RKO (cell line): ENCODE data around the gene AOC3.
"Not testable (repeated sequence)": the region's sequence is repeated elsewhere in the genome, so short reads cannot be mapped to it uniquely, and the experiment has no call there.

Experiments used
- DNase-seq: peaks from one replicate; pipeline ENCODE4 v3.0.0-alpha.2; 2016; ENCODE audit warnings: low spot score

The AOC3 gene

GRCh38 chr17:42844761-42845555 is 6.0 kb upstream of the AOC3 start:
- DNase-seq = no peak

DNA sequence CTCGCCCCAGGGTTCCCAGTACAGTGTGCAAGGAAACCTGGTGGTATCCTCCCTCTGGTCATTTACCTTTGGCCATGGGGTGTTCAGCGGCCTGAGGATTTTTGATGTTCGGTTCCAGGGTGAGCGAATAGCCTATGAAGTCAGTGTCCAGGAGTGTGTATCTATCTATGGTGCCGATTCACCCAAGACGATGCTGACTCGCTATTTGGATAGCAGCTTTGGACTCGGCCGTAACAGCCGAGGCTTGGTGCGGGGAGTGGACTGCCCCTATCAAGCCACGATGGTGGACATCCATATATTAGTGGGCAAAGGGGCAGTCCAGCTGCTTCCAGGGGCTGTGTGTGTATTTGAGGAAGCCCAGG is 5.5 kb upstream of the AOC3 start:
- no peak for DNase-seq

DNA sequence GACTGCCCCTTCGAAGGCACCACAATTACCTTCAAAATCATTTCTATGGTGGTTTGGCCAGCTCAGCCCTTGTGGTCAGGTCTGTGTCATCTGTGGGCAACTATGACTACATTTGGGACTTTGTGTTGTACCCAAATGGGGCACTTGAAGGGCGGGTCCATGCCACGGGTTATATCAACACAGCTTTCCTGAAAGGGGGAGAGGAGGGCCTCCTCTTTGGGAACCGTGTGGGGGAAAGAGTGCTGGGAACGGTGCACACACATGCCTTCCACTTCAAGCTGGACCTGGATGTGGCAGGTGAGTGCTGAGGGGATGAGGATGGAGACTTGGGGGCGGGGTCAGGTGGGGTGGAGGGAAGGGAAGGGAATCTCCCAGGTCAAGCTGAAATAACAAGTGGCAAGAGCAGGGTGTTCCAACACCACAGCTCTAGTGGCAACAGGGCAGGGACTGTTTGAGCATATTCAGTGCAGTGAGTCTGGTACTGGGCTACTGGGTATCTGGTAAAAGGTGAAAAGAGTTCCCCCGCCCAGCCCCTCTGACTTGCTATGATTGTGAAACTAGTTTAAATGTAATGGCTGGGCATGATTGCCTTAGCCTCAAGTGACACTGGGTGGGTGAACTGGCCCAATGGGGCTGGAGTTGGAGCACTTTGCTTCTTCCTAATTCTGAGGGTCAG is 4.9 kb upstream of the AOC3 start:
- DNase-seq = no peak

- peak; percentile 26 for DNase-seq
These were observed 4.3 kb upstream of the AOC3 start for GRCh38 chr17:42846594-42847280.

DNA sequence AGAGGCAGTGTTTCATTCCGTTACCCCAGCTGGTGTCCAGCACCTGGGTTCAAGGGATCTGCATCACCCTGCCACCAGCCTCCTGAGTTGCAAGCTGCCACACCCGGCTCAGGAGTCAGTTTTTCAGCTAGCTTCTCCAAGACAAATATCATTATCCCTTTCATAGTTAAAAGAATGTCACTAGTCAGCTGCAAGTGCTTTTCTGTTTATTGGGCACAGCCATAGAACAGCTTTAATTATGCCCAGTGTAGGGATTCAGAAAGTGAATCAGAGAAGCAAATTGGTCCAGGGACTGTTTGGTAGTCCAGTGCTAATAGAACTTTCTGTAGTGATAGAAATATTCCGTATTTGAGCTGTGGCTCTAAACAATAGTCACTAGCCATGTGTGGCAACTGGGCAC is 2.9 kb upstream of the AOC3 start:
- DNase-seq = no peak

- no peak for DNase-seq
These were observed 2.0 kb upstream of the AOC3 start for GRCh38 chr17:42849031-42849430.

GRCh38 chr17:42849451-42850181 is 1.4 kb upstream of the AOC3 start:
- DNase-seq = no peak

DNA sequence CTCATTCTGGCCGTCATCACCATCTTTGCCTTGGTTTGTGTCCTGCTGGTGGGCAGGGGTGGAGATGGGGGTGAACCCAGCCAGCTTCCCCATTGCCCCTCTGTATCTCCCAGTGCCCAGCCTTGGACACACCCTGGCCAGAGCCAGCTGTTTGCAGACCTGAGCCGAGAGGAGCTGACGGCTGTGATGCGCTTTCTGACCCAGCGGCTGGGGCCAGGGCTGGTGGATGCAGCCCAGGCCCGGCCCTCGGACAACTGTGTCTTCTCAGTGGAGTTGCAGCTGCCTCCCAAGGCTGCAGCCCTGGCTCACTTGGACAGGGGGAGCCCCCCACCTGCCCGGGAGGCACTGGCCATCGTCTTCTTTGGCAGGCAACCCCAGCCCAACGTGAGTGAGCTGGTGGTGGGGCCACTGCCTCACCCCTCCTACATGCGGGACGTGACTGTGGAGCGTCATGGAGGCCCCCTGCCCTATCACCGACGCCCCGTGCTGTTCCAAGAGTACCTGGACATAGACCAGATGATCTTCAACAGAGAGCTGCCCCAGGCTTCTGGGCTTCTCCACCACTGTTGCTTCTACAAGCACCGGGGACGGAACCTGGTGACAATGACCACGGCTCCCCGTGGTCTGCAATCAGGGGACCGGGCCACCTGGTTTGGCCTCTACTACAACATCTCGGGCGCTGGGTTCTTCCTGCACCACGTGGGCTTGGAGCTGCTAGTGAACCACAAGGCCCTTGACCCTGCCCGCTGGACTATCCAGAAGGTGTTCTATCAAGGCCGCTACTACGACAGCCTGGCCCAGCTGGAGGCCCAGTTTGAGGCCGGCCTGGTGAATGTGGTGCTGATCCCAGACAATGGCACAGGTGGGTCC is 607 bp downstream of the AOC3 start:
- DNase-seq = not testable (repeated sequence)

DNA sequence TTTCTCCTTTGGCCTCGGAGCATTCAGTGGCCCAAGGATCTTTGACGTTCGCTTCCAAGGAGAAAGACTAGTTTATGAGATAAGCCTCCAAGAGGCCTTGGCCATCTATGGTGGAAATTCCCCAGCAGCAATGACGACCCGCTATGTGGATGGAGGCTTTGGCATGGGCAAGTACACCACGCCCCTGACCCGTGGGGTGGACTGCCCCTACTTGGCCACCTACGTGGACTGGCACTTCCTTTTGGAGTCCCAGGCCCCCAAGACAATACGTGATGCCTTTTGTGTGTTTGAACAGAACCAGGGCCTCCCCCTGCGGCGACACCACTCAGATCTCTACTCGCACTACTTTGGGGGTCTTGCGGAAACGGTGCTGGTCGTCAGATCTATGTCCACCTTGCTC is 1.4 kb downstream of the AOC3 start:
- no peak for DNase-seq

DNA sequence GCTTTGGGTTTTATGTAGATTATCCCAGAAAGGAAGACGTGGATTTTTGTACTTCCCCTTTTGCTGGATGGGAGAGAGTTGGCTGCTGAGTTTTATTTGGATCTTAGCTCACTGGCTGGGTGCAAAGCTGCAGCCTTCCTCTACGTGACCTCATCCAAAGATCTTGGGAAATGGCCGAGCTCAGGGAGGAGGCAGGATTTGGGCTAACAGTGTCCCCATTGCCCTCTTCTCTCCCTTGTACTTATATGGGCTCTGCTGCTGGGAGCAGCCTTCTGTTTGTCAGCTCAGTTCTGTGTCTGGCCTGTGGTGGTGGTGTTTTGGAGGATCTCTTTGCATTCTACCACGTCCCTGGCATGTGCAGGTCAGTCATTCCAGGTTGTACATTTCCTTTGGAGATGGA is 2.0 kb downstream of the AOC3 start:
- no peak for DNase-seq

- no peak for DNase-seq
These were observed 2.6 kb downstream of the AOC3 start for GRCh38 chr17:42853597-42853967.

DNA sequence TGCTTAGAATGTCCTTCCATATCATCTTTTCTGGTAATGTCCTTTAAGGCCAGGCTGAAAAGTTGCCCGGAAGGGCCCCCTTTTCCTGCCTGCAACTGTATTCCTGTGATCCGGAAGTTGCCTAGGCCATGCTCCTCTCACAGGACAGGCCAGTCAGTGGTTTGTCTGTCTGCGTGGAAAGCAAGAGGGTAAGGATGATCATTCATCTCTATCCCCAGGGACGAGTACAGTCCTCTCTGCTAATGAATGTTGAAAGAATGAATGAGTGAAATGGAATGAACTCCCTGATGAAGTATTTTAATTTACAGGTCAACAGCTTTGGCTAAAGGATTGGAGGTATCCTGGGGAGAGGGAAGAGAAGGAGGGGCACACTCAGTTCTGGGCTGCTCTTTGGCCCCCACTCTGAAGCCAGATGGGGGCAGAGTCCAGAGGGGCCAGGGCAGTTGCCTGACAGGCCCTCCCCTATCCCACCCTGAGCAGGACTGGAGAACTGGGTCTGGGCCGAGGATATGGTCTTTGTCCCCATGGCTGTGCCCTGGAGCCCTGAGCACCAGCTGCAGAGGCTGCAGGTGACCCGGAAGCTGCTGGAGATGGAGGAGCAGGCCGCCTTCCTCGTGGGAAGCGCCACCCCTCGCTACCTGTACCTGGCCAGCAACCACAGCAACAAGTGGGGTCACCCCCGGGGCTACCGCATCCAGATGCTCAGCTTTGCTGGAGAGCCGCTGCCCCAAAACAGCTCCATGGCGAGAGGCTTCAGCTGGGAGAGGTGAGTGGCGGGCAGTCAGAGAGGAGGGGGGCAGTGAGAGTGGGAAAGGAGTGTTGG is 3.2 kb downstream of the AOC3 start:
- no peak for DNase-seq

DNA sequence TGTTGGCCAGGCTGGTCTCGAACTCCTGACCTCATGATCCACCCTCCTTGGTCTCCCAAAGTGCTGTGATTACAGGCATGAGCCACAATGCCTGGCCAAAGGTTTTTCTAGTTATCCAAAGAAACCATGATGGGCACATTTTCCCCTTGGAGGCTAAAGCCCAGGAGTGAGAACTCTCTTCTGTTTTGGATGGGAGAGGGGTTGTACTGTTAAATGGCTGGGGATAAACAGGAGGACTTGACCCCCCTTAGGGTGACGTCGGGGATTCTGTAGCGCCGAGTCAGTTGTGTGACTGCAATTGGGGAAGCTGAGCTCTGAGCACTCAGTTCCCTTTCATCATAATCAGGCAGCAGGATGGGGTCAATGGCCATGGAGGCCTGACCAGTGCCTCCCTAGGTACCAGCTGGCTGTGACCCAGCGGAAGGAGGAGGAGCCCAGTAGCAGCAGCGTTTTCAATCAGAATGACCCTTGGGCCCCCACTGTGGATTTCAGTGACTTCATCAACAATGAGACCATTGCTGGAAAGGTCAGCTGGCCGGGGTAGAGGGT is 4.1 kb downstream of the AOC3 start:
- DNase-seq = no peak

DNA sequence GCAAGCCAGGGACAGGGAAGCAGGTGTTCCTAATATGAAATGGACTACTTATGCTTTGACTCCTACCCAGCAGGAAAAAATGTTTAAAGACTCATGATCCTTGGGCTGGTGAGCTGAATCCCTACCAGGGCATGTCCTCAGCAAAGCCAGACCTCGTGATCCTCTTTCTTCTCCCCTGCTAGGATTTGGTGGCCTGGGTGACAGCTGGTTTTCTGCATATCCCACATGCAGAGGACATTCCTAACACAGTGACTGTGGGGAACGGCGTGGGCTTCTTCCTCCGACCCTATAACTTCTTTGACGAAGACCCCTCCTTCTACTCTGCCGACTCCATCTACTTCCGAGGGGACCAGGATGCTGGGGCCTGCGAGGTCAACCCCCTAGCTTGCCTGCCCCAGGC is 5.1 kb downstream of the AOC3 start:
- not testable (repeated sequence) for DNase-seq

DNA sequence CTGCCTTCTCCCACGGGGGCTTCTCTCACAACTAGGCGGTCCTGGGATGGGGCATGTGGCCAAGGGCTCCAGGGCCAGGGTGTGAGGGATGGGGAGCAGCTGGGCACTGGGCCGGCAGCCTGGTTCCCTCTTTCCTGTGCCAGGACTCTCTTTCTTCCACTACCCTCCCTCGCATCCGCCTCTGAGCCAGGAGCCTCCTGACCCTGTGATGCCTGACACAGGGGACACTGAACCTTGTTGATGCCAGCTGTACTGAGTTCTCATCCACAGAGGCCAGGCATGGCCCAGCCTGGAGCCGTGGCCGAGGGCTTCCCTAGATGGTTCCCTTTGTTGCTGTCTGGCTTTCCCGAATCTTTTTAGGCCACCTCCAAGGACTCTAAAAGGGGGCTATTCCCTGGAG is 5.5 kb downstream of the AOC3 start:
- DNase-seq = not testable (repeated sequence)

GRCh38 chr17:42857389-42857788 is 6.4 kb downstream of the AOC3 start:
- no peak for DNase-seq

DNA sequence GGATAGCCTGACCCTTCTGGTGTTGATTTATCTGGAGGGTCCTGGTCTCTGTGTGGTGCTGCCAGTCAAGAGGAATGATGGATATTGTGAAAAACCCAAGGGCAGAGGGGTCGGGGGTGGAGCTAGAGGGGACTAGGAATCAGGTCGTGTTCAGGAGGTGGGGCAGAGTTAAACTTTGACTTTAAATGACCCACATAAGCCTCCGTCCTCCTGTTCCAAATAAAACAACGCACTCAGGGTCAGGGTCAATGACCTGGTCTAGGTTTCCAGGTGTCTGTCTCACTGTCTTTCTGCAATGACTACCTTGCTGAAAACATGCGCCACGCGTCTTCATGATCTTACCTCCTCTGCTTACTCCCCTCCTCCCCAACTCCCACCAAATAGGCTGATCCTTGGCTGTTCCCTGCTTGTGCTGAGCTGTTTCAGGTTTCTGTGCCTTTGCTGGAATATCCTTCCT is 14.7 kb downstream of the AOC3 start:
- no peak for DNase-seq

DNA sequence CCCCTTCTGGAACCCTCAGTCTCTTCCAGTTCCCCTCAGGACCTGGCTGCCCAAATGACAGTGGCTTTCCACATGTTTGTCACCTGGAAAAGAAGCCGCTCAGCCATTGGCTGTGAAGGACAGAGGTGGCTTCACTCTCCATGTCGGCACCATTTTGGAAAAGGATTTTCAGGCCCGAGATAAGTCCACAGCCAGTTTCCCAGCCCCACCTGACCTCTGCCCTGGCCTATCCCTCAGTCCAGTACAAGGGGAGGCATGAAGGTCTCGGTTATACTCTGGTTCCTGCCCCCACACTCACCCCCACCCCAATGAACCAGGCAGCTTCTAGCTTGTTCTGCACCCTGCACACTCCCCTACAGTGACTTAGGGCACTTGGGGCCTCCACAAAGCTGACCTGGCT is 15.2 kb downstream of the AOC3 start:
- no peak for DNase-seq

GRCh38 chr17:42866631-42867575 is 15.9 kb downstream of the AOC3 start:
- DNase-seq = no peak
